GM23248 (cell line): ENCODE results near the gene GULP1. TPM values are rescaled to one million over a fixed set of nuclear protein-coding genes. Genes with fewer than 3 reads are reported as not detected.

Experiments used
- DNase-seq: peaks from one replicate; pipeline ENCODE4 v3.0.0-alpha.2; 2015
- H2AFZ ChIP-seq: fragments of 200-600 bp; sonication (generic); 2 replicates; pipeline ENCODE4 v1.6.1; 2016; ENCODE audit warnings: antibody characterized with exemption
- H3F3A ChIP-seq: fragments of 200-600 bp; sonication (generic); 2 replicates; pipeline ENCODE4 v1.6.1; 2016; ENCODE audit warnings: mild to moderate bottlenecking, antibody characterized with exemption, mixed run types; ENCODE audit not compliant: insufficient read depth
- H3K27ac ChIP-seq: fragments of 200-600 bp; sonication (generic); 2 replicates; pipeline ENCODE4 v1.5.1; 2016; ENCODE audit warnings: mild to moderate bottlenecking
- H3K27me3 ChIP-seq: fragments of 200-600 bp; sonication (generic); replicated peaks from 2 replicates; pipeline ENCODE4 v1.6.1; 2016; ENCODE audit warnings: mild to moderate bottlenecking; ENCODE audit not compliant: insufficient read depth
- H3K36me3 ChIP-seq: fragments of 200-600 bp; sonication (generic); 2 replicates; pipeline ENCODE4 v1.6.1; 2016; ENCODE audit warnings: low read depth, mild to moderate bottlenecking
- H3K4me1 ChIP-seq: fragments of 200-600 bp; sonication (generic); 2 replicates; pipeline ENCODE4 v1.6.1; 2016; ENCODE audit warnings: mild to moderate bottlenecking; ENCODE audit not compliant: insufficient read depth
- H3K4me2 ChIP-seq: fragments of 200-600 bp; sonication (generic); one replicate; pipeline ENCODE4 v1.6.1; 2016; ENCODE audit warnings: mild to moderate bottlenecking; ENCODE audit not compliant: unreplicated experiment
- H3K4me3 ChIP-seq: fragments of 200-600 bp; sonication (generic); 2 replicates; pipeline ENCODE4 v1.5.1; 2016; ENCODE audit warnings: mild to moderate bottlenecking
- H3K79me2 ChIP-seq: fragments of 200-600 bp; sonication (generic); 2 replicates; pipeline ENCODE4 v1.6.1; 2016; ENCODE audit warnings: mild to moderate bottlenecking; ENCODE audit not compliant: insufficient read depth
- H3K9ac ChIP-seq: fragments of 200-600 bp; sonication (generic); 2 replicates; pipeline ENCODE4 v1.6.1; 2016; ENCODE audit warnings: mild to moderate bottlenecking
- H3K9me2 ChIP-seq: fragments of 200-600 bp; sonication (generic); 2 replicates; pipeline ENCODE4 v1.6.1; 2016; ENCODE audit warnings: mixed run types, mild to moderate bottlenecking, moderate library complexity; ENCODE audit not compliant: insufficient read depth
- H3K9me3 ChIP-seq: fragments of 200-600 bp; sonication (generic); one replicate; pipeline ENCODE4 v1.6.1; 2017; ENCODE audit warnings: low read depth
- H4K20me1 ChIP-seq: fragments of 200-600 bp; sonication (generic); 2 replicates; pipeline ENCODE4 v1.6.0; 2016; ENCODE audit not compliant: insufficient read depth
- EZH2 ChIP-seq: fragments of 200-600 bp; sonication (generic); IDR thresholded peaks from 2 replicates; pipeline ENCODE4 v1.6.1; 2018; ENCODE audit warnings: antibody characterized with exemption, mild to moderate bottlenecking; ENCODE audit not compliant: insufficient read depth, poor library complexity, severe bottlenecking
- EZH2phosphoT487 ChIP-seq: fragments of 200-600 bp; sonication (generic); IDR thresholded peaks from 2 replicates; pipeline ENCODE4 v1.6.1; 2018; ENCODE audit warnings: antibody characterized with exemption, moderate library complexity, mild to moderate bottlenecking, low read depth; ENCODE audit not compliant: insufficient read depth
- WGBS, 2 experiments: methylation state at CpG; one replicate each; pipeline ENCODE4 v1.1.6; 2015 to 2017; ENCODE audit warnings: low lambda C conversion rate in 2 of 2, low coverage in 1 of 2; ENCODE audit errors: missing lambda C conversion rate in 2 of 2; 5-methylcytosine and 5-hydroxymethylcytosine counted together
- in situ Hi-C: fragments of 300-500 bp; cut with MboI; formaldehyde crosslinking; loops from 2 replicates; pipeline ENCODE4 v1.15.0; 2020
- polyA plus RNA-seq: library from polyadenylated mRNA; unstranded; fragments of >200 nt; fragmentation: Nextera tagmentation; extraction: Ambion mirVana; gene quantifications from 2 replicates; pipeline ENCODE4 v1.2.1, GENCODE V29; 2016
- total RNA-seq: library from RNA; depleted of rRNA; stranded (reverse); fragments of >200 nt; shearing (Covaris generic); gene quantifications from 2 replicates; pipeline ENCODE4 v1.2.3, GENCODE V29; 2014

Gene GULP1
- total and polyA plus RNA-seq, 2 experiments from 2014 or later = 6.1 to 11.9 TPM

DNA sequence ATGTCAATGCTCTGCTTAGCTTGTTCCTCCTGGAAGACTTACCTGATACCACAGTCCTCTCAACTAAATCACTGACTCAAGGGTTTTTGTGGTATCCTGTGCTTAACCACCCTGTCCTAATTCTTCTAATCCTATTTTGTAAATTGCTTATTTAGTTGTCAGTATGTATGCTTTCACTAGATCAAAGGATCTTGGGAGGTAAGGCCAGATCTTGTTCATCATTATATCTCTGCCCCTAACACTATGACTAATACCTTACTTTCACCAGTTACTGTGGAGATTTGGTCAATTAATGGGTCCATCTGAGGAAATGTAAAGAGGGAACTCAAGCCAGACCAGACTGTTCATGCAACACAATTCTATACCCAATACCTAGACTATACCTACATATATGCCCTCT is 203.2 kb downstream of the GULP1 start:
- in situ Hi-C loops = no loop called here
- no peak overlapping the region for H3K27ac ChIP-seq
- H4K20me1 ChIP-seq = no peaks in the 10 kb centered on the region

GRCh38 chr2:188495969-188496431 is 204.3 kb downstream of the GULP1 start:
- H3K79me2 ChIP-seq = no peaks in the 10 kb centered on the region
- H3K9me3 ChIP-seq = no peaks in the 10 kb centered on the region
- TF ChIP-seq EZH2 (no peak), EZH2phosphoT487 (no peak)
- no peak overlapping the region for H2AFZ ChIP-seq
- in situ Hi-C loops = no loop called here
- no peak overlapping the region for H3K4me3 ChIP-seq
- H3K27ac ChIP-seq = 0 out of 2 replicates have a peak overlapping the region, but pooled peaks have one; percentile 8
- H3K9me2 ChIP-seq = no peaks in the 10 kb centered on the region
- H3F3A ChIP-seq = peaks cover 14% of the 10 kb centered on the region; the same call in 1 of the 2 replicates
- no peaks in the 10 kb centered on the region for H4K20me1 ChIP-seq
- peak overlapping the region; percentile 22 for H3K4me2 ChIP-seq
- DNase-seq = peak; percentile 77
- H3K36me3 ChIP-seq = no peaks in the 10 kb centered on the region
- H3K4me1 ChIP-seq = peaks cover 28% of the 10 kb centered on the region
- H3K27me3 ChIP-seq = no peaks in the 10 kb centered on the region
- H3K9ac ChIP-seq = no peak overlapping the region
- 25 to 29% methylated on average over 2 of the region's 2 CpGs for WGBS, 2 experiments

More for the DNA sequence above, 203.2 kb downstream of the GULP1 start:
- peaks cover 28% of the 10 kb centered on the region for H3K4me1 ChIP-seq
- H3K9ac ChIP-seq = no peak overlapping the region
- H3K4me2 ChIP-seq = no peak overlapping the region
- peaks cover 14% of the 10 kb centered on the region; the same call in 1 of the 2 replicates for H3F3A ChIP-seq
- H3K27me3 ChIP-seq = no peaks in the 10 kb centered on the region
- no peak overlapping the region for H2AFZ ChIP-seq
- no peaks in the 10 kb centered on the region for H3K9me2 ChIP-seq
- DNase-seq = no peak
- no peaks in the 10 kb centered on the region for H3K36me3 ChIP-seq
- H3K4me3 ChIP-seq = no peak overlapping the region
- H3K9me3 ChIP-seq = no peaks in the 10 kb centered on the region
- TF ChIP-seq EZH2phosphoT487 (no peak), EZH2 (no peak)
- H3K79me2 ChIP-seq = no peaks in the 10 kb centered on the region

DNA sequence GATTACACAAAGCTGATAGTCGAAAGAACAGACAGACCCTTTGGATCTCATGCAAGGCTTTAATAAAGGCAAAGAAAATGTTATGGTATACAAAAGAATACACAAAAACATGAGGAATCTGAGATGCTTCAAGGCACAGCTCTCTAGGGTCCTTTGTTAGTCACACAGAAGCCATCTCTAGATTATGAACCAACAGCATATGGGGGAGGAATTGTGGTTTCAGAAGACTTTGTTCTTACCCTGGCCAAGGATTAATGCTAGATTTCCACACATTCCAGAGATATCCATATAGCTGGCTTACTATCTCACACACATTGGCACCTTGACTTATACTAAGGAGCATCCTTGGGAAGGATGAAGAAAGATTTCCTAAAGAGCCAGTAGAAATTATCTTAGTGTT is 206.1 kb downstream of the GULP1 start:
- H3K79me2 ChIP-seq = no peaks in the 10 kb centered on the region
- H3K9me2 ChIP-seq = no peaks in the 10 kb centered on the region
- no peaks in the 10 kb centered on the region for H4K20me1 ChIP-seq
- H3K9ac ChIP-seq = no peak overlapping the region
- H3F3A ChIP-seq = peaks cover 14% of the 10 kb centered on the region; the same call in 1 of the 2 replicates
- H3K4me2 ChIP-seq = no peak overlapping the region
- in situ Hi-C loops = no loop called here
- H3K27ac ChIP-seq = no peak overlapping the region
- no peak overlapping the region for H3K4me3 ChIP-seq
- no peaks in the 10 kb centered on the region for H3K9me3 ChIP-seq
- no peak overlapping the region for H2AFZ ChIP-seq
- no peak for DNase-seq
- 92 to 96% methylated on average over 1 of the region's 1 CpG for WGBS, 2 experiments
- no peaks in the 10 kb centered on the region for H3K36me3 ChIP-seq
- no peak for TF ChIP-seq EZH2phosphoT487
- no peak for TF ChIP-seq EZH2
- H3K27me3 ChIP-seq = no peaks in the 10 kb centered on the region
- H3K4me1 ChIP-seq = peaks cover 28% of the 10 kb centered on the region

- Histone ChIP-seq H3K4me1 (0 out of 2 replicates have a peak, but pooled peaks cover 4% of the 10 kb centered on the region), H3K27ac (no peak overlapping the region), H3K27me3 (no peaks in the 10 kb centered on the region), H3K9me2 (no peaks in the 10 kb centered on the region), H3K9ac (no peak overlapping the region), H3K9me3 (no peaks in the 10 kb centered on the region), H2AFZ (no peak overlapping the region), H3K4me3 (no peak overlapping the region), H3K36me3 (no peaks in the 10 kb centered on the region), H3F3A (no peaks in the 10 kb centered on the region), H3K79me2 (no peaks in the 10 kb centered on the region), H3K4me2 (no peak overlapping the region), H4K20me1 (no peaks in the 10 kb centered on the region)
- TF ChIP-seq EZH2 (no peak), EZH2phosphoT487 (no peak)
- WGBS, 2 experiments = 7 to 8% methylated on average over 1 of the region's 1 CpG
- in situ Hi-C loops = loop anchor here (25.0 kb wide), 1 partner anchor 917 kb away; no protein-coding TSS in a partner anchor
- DNase-seq = no peak
Measured at GRCh38 chr2:188503975-188504374, 212.3 kb downstream of the GULP1 start.

- H4K20me1 ChIP-seq = no peaks in the 10 kb centered on the region
- no peak for DNase-seq
- H3K4me1 ChIP-seq = no peaks in the 10 kb centered on the region
- H3K27me3 ChIP-seq = no peaks in the 10 kb centered on the region
- no peak overlapping the region for H3K4me3 ChIP-seq
- H3K4me2 ChIP-seq = no peak overlapping the region
- no peaks in the 10 kb centered on the region for H3F3A ChIP-seq
- H3K79me2 ChIP-seq = no peaks in the 10 kb centered on the region
- 100% methylated on average over 1 of the region's 1 CpG for WGBS, 2 experiments
- no peak overlapping the region for H2AFZ ChIP-seq
- H3K9me2 ChIP-seq = no peaks in the 10 kb centered on the region
- H3K9me3 ChIP-seq = no peaks in the 10 kb centered on the region
- TF ChIP-seq EZH2phosphoT487 (no peak), EZH2 (no peak)
- no peak overlapping the region for H3K9ac ChIP-seq
- in situ Hi-C loops = loop anchor here (25.0 kb wide), 1 partner anchor 920 kb away; no protein-coding TSS in a partner anchor
- H3K27ac ChIP-seq = no peak overlapping the region
- no peaks in the 10 kb centered on the region for H3K36me3 ChIP-seq
Measured at GRCh38 chr2:188506843-188507242, 215.2 kb downstream of the GULP1 start.
